Measurements from ENCODE around the gene LCK.

Gene LCK

GRCh38 chr1:32205401-32206370 lies 45.4 kb upstream of the LCK start, which contains the start of gene IQCC (continued):
- TF ChIP-seq, protein P1, sequence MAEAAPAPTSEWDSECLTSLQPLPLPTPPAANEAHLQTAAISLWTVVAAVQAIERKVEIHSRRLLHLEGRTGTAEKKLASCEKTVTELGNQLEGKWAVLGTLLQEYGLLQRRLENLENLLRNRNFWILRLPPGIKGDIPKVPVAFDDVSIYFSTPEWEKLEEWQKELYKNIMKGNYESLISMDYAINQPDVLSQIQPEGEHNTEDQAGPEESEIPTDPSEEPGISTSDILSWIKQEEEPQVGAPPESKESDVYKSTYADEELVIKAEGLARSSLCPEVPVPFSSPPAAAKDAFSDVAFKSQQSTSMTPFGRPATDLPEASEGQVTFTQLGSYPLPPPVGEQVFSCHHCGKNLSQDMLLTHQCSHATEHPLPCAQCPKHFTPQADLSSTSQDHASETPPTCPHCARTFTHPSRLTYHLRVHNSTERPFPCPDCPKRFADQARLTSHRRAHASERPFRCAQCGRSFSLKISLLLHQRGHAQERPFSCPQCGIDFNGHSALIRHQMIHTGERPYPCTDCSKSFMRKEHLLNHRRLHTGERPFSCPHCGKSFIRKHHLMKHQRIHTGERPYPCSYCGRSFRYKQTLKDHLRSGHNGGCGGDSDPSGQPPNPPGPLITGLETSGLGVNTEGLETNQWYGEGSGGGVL (tag by site-specific recombination; IDR thresholded peaks at IDR 0.05) = no peak
- TF ChIP-seq, protein P2, sequence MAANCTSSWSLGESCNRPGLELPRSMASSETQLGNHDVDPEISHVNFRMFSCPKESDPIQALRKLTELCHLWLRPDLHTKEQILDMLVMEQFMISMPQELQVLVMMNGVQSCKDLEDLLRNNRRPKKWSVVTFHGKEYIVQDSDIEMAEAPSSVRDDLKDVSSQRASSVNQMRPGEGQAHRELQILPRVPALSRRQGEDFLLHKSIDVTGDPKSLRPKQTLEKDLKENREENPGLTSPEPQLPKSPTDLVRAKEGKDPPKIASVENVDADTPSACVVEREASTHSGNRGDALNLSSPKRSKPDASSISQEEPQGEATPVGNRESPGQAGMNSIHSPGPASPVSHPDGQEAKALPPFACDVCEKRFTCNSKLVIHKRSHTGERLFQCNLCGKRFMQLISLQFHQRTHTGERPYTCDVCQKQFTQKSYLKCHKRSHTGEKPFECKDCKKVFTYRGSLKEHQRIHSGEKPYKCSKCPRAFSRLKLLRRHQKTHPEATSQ (tag by site-specific recombination; IDR thresholded peaks at IDR 0.05) = no peak
- TF ChIP-seq ZNF837 (tag by site-specific recombination; IDR thresholded peaks at IDR 0.05) (no peak), ZNF362 (tag by site-specific recombination; IDR thresholded peaks at IDR 0.05) (no peak), ZBTB48 (tag by site-specific recombination; IDR thresholded peaks at IDR 0.05) (no peak; the same call in 1 of the 2 replicates), ZNF211 (tag by site-specific recombination; IDR thresholded peaks at IDR 0.05; ENCODE audit: low read depth) (no peak), ZXDB (tag by site-specific recombination; IDR thresholded peaks at IDR 0.05) (peak; percentile 50; the same call in 1 of the 2 replicates), GLIS2 (tag by site-specific recombination; IDR thresholded peaks at IDR 0.05) (peak; percentile 44; the same call in 1 of the 2 replicates), ZNF155 (tag by site-specific recombination; IDR thresholded peaks at IDR 0.05) (no peak), BCL11A (tag by site-specific recombination; IDR thresholded peaks at IDR 0.05; ENCODE audit: low read depth) (no peak), ZNF202 (tag by site-specific recombination; IDR thresholded peaks at IDR 0.05; ENCODE audit: borderline replicate concordance) (no peak), YY2 (tag by site-specific recombination; IDR thresholded peaks at IDR 0.05) (no peak), SCRT2 (tag by site-specific recombination; IDR thresholded peaks at IDR 0.05) (no peak), ZNF239 (tag by site-specific recombination; IDR thresholded peaks at IDR 0.05) (0 out of 2 replicates have a peak, but pooled peaks have one; percentile 34), ZNF580 (tag by site-specific recombination; IDR thresholded peaks at IDR 0.05) (peak; percentile 83; the same call in 1 of the 2 replicates), ZBTB8A (tag by site-specific recombination; IDR thresholded peaks at IDR 0.05) (peak; percentile 49), ZNF670 (tag by site-specific recombination; IDR thresholded peaks at IDR 0.05; ENCODE audit: low read depth) (no peak), ZNF394 (tag by site-specific recombination; IDR thresholded peaks at IDR 0.05; ENCODE audit: borderline replicate concordance) (no peak), ZNF354C (tag by site-specific recombination; IDR thresholded peaks at IDR 0.05; ENCODE audit: borderline replicate concordance, low read depth) (no peak), ZBTB1 (tag by site-specific recombination; IDR thresholded peaks at IDR 0.05) (0 out of 2 replicates have a peak, but pooled peaks have one; percentile 22), FEZF1 (tag by site-specific recombination; IDR thresholded peaks at IDR 0.05) (no peak), ZSCAN23 (tag by site-specific recombination; IDR thresholded peaks at IDR 0.05) (no peak)
- TF ChIP-seq, protein P3, sequence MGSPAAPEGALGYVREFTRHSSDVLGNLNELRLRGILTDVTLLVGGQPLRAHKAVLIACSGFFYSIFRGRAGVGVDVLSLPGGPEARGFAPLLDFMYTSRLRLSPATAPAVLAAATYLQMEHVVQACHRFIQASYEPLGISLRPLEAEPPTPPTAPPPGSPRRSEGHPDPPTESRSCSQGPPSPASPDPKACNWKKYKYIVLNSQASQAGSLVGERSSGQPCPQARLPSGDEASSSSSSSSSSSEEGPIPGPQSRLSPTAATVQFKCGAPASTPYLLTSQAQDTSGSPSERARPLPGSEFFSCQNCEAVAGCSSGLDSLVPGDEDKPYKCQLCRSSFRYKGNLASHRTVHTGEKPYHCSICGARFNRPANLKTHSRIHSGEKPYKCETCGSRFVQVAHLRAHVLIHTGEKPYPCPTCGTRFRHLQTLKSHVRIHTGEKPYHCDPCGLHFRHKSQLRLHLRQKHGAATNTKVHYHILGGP (tag by site-specific recombination; IDR thresholded peaks at IDR 0.05) = no peak
- TF ChIP-seq, protein P4, sequence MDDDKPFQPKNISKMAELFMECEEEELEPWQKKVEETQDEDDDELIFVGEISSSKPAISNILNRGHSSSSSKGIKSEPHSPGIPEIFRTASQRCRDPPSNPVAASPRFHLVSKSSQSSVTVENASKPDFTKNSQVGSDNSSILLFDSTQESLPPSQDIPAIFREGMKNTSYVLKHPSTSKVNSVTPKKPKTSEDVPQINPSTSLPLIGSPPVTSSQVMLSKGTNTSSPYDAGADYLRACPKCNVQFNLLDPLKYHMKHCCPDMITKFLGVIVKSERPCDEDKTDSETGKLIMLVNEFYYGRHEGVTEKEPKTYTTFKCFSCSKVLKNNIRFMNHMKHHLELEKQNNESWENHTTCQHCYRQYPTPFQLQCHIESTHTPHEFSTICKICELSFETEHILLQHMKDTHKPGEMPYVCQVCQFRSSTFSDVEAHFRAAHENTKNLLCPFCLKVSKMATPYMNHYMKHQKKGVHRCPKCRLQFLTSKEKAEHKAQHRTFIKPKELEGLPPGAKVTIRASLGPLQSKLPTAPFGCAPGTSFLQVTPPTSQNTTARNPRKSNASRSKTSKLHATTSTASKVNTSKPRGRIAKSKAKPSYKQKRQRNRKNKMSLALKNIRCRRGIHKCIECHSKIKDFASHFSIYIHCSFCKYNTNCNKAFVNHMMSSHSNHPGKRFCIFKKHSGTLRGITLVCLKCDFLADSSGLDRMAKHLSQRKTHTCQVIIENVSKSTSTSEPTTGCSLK (tag by site-specific recombination; IDR thresholded peaks at IDR 0.05) = no peak
- TF ChIP-seq, protein P5, sequence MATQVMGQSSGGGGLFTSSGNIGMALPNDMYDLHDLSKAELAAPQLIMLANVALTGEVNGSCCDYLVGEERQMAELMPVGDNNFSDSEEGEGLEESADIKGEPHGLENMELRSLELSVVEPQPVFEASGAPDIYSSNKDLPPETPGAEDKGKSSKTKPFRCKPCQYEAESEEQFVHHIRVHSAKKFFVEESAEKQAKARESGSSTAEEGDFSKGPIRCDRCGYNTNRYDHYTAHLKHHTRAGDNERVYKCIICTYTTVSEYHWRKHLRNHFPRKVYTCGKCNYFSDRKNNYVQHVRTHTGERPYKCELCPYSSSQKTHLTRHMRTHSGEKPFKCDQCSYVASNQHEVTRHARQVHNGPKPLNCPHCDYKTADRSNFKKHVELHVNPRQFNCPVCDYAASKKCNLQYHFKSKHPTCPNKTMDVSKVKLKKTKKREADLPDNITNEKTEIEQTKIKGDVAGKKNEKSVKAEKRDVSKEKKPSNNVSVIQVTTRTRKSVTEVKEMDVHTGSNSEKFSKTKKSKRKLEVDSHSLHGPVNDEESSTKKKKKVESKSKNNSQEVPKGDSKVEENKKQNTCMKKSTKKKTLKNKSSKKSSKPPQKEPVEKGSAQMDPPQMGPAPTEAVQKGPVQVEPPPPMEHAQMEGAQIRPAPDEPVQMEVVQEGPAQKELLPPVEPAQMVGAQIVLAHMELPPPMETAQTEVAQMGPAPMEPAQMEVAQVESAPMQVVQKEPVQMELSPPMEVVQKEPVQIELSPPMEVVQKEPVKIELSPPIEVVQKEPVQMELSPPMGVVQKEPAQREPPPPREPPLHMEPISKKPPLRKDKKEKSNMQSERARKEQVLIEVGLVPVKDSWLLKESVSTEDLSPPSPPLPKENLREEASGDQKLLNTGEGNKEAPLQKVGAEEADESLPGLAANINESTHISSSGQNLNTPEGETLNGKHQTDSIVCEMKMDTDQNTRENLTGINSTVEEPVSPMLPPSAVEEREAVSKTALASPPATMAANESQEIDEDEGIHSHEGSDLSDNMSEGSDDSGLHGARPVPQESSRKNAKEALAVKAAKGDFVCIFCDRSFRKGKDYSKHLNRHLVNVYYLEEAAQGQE (tag by site-specific recombination; IDR thresholded peaks at IDR 0.05) = no peak
